ENCODE data around the gene SART3. TPM values are rescaled to one million over a fixed set of nuclear protein-coding genes. Genes with fewer than 3 reads are reported as not detected.

SART3 gene
- total RNA-seq, 1 experiment from 2014 or later, result 89.4 TPM

DNA sequence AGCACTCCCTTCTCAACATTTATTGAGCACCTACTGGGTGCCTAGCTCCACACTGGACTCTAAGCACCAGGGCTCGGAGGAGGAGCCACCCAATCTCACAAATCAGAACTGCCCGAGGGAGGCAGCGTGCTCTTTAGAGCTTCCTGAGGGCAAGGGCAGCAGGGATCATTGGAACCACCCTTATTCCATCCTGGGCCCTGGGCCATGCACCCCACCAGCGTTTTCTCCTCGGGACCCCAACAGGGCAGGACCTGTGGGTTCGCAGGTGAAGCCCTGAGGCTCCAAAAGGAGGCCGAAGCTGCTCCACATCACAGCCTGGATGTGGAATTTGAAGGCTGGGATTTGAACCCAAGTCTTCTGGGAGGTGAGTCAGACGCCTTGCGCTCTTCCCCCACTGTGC lies 21.5 kb upstream of the SART3 start:
- H3K79me1 ChIP-seq (ENCODE audit: insufficient read depth, low read depth, low read length, poor library complexity, severe bottlenecking), result no peaks in the 10 kb centered on the region
- H3K9me3 ChIP-seq (ENCODE audit: control insufficient read depth, low read depth, low read length), result no peaks in the 10 kb centered on the region
- H3K4me3 Mint-ChIP-seq, result no peak overlapping the region
- H3K9ac ChIP-seq (ENCODE audit: extremely low read depth, insufficient read length, low read length), result no peak overlapping the region
- H3K23ac ChIP-seq (ENCODE audit: insufficient read length, low read depth, low read length), result no peak overlapping the region
- H4K5ac ChIP-seq (ENCODE audit: insufficient read length, low read depth, low read length), result no peak overlapping the region
- peaks cover 2% of the 10 kb centered on the region for H3K27me3 Mint-ChIP-seq (ENCODE audit: low read depth)
- peaks cover 3 to 11% (median 4%) of the 10 kb centered on the region in 3 experiments; a peak in 5 of 7 replicates for H3K36me3 Mint-ChIP-seq (ENCODE audit: insufficient read depth in 1 of 3, low read depth in 3 of 3)
- no peak overlapping the region for H2BK15ac ChIP-seq (ENCODE audit: low read depth, low read length)
- H2BK5ac ChIP-seq (ENCODE audit: insufficient read length, low read length), result no peak overlapping the region
- no peak overlapping the region for H3K27ac Mint-ChIP-seq
- H3K23me2 ChIP-seq (ENCODE audit: insufficient read length, low read depth, low read length, poor library complexity, severe bottlenecking), result no peaks in the 10 kb centered on the region
- no peak overlapping the region for H3K56ac ChIP-seq (ENCODE audit: insufficient read length, low read depth, low read length)
- no peak overlapping the region for H3K18ac ChIP-seq (ENCODE audit: insufficient read length, low read depth, low read length)
- no peak overlapping the region for H3K14ac ChIP-seq (ENCODE audit: insufficient read depth, low read length)
- H4K20me1 ChIP-seq (ENCODE audit: control insufficient read depth, insufficient read depth, insufficient read length), result no peaks in the 10 kb centered on the region
- no peak overlapping the region for H2BK20ac ChIP-seq (ENCODE audit: low read depth, low read length, poor library complexity, severe bottlenecking)
- H3K27me3 ChIP-seq (ENCODE audit: insufficient read depth, low read length), result no peaks in the 10 kb centered on the region
- no peak overlapping the region for H4K91ac ChIP-seq (ENCODE audit: insufficient read length, low read depth, low read length)
- no peak overlapping the region for H3T11ph ChIP-seq (ENCODE audit: low read length)
- no peak overlapping the region for H3K4ac ChIP-seq (ENCODE audit: low read depth, low read length)
- DNase-seq, result no peak
- TF ChIP-seq, protein P1, sequence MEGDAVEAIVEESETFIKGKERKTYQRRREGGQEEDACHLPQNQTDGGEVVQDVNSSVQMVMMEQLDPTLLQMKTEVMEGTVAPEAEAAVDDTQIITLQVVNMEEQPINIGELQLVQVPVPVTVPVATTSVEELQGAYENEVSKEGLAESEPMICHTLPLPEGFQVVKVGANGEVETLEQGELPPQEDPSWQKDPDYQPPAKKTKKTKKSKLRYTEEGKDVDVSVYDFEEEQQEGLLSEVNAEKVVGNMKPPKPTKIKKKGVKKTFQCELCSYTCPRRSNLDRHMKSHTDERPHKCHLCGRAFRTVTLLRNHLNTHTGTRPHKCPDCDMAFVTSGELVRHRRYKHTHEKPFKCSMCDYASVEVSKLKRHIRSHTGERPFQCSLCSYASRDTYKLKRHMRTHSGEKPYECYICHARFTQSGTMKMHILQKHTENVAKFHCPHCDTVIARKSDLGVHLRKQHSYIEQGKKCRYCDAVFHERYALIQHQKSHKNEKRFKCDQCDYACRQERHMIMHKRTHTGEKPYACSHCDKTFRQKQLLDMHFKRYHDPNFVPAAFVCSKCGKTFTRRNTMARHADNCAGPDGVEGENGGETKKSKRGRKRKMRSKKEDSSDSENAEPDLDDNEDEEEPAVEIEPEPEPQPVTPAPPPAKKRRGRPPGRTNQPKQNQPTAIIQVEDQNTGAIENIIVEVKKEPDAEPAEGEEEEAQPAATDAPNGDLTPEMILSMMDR (conservative IDR thresholded peaks at IDR 0.05), result no peak
- no peak overlapping the region for H2AFZ ChIP-seq (ENCODE audit: low read length)
- no peak overlapping the region for H3K4me2 ChIP-seq (ENCODE audit: insufficient read depth, insufficient read length, low read length)
- WGBS (ENCODE audit: extremely low coverage, insufficient read length, low lambda C conversion rate), result no CpG with 5 or more reads among the region's 9 CpGs
- H3K4me1 Mint-ChIP-seq, result 0 out of 4 replicates have a peak, but pooled peaks cover 0 to 6% of the 10 kb centered on the region in 2 experiments
- H3K4me1 ChIP-seq (ENCODE audit: insufficient read depth, low read length), result no peaks in the 10 kb centered on the region
- no peak overlapping the region for H2AK5ac ChIP-seq (ENCODE audit: insufficient read length, low read length)
- H2BK12ac ChIP-seq (ENCODE audit: insufficient read length, low read depth, low read length), result no peak overlapping the region
- no peak overlapping the region for H2BK120ac ChIP-seq (ENCODE audit: low read depth, low read length, poor library complexity, severe bottlenecking)
- peaks cover 9 to 10% of the 10 kb centered on the region in 2 experiments for H3K9me3 Mint-ChIP-seq
- no peaks in the 10 kb centered on the region for H3K79me2 ChIP-seq (ENCODE audit: insufficient read depth, low read length)
- H3K27ac ChIP-seq (ENCODE audit: insufficient read length, low read depth, low read length), result no peak overlapping the region
- H4K8ac ChIP-seq (replicated peaks; ENCODE audit: insufficient read length, low read depth, low read length), result no peak overlapping the region

Measured in H9 (cell line).